GM12878 (cell line): Measurements from ENCODE around the gene COL11A2. TPM values are rescaled to one million over a fixed set of nuclear protein-coding genes. Genes with fewer than 3 reads are reported as not detected.
A peak's percentile ranks its signal among the peaks of the same experiment; 100 is the strongest.

ENCODE experiments used
- ATAC-seq: fragments of 200-7000 bp; cut with Tn5 transposase; 3 replicates; pipeline ENCODE4 v1.9.1; 2020; ENCODE audit warnings: mild to moderate bottlenecking, moderate library complexity
- BruUV-seq: library from RNA; stranded (reverse); fragments of 400-500 nt; replicated peaks from 2 replicates; lab custom pipeline; 2021; lab: Mats Ljungman, UMichigan
- CTCF ChIA-PET: fragments of 300-600 bp; sonication (Branson Sonifier 250); formaldehyde crosslinking; extraction: SDS; loops from one replicate; lab custom pipeline; 2021; ENCODE audit warnings: inconsistent platforms; lab: Yijun Ruan, JAX
- POLR2A ChIA-PET: fragments of 350-600 bp; formaldehyde crosslinking; extraction: SDS; loops from one replicate; lab custom pipeline; 2021; ENCODE audit warnings: inconsistent platforms; lab: Charles Lee
- RAD21 ChIA-PET: fragments of 300-600 bp; sonication (Branson Sonifier 250); formaldehyde crosslinking; loops from one replicate; lab custom pipeline; 2023; ENCODE audit warnings: antibody characterized with exemption; ENCODE audit not compliant: unreplicated experiment; lab: Charles Lee
- SMC1A ChIA-PET: fragments of 300-600 bp; sonication (Branson Sonifier 250); formaldehyde crosslinking; loops from one replicate; lab custom pipeline; 2023; ENCODE audit not compliant: unreplicated experiment, uncharacterized antibody; lab: Charles Lee
- DNase-seq: peaks from one replicate; pipeline ENCODE4 v3.0.0-alpha.2; 2011; ENCODE audit warnings: low read depth, low spot score
- FAIRE-seq: peaks from 3 replicates; lab custom pipeline; 2011; peaks lifted over from hg19 to GRCh38; lab: Jason Lieb, UNC
- H2AFZ ChIP-seq: 2 replicates; pipeline ENCODE4 v1.6.0; 2011; ENCODE audit warnings: low read depth, low read length, control low read depth; ENCODE audit not compliant: control insufficient read depth
- H3K27ac ChIP-seq: 2 replicates; pipeline ENCODE4 v1.5.1; 2011; ENCODE audit warnings: control low read depth; ENCODE audit not compliant: control insufficient read depth, insufficient read depth
- H3K27me3 ChIP-seq, 2 experiments: replicated peaks in 1 of 2; 2 replicates each; pipeline versions ENCODE4 v1.6.0 to v1.6.1; 2011; ENCODE audit warnings: low read length in 1 of 2; ENCODE audit not compliant: control insufficient read depth in 2 of 2, insufficient read depth in 2 of 2
- H3K36me3 ChIP-seq, 2 experiments: 2 replicates each; pipeline ENCODE4 v1.5.1; 2011; ENCODE audit warnings: low read length in 1 of 2; ENCODE audit not compliant: control insufficient read depth in 2 of 2, insufficient read depth in 2 of 2
- H3K4me1 ChIP-seq: 2 replicates; pipeline ENCODE4 v1.6.1; 2011; ENCODE audit warnings: mild to moderate bottlenecking, low read length, moderate library complexity, mixed read lengths; ENCODE audit not compliant: control insufficient read depth, insufficient read depth
- H3K4me2 ChIP-seq: 2 replicates; pipeline ENCODE4 v1.6.0; 2011; ENCODE audit warnings: control low read depth; ENCODE audit not compliant: control insufficient read depth, insufficient read depth
- H3K4me3 ChIP-seq: fragments of 200-600 bp; sonication (generic); 2 replicates; pipeline ENCODE4 v1.5.1; 2016
- H3K79me2 ChIP-seq: 2 replicates; pipeline ENCODE4 v1.6.0; 2011; ENCODE audit warnings: low read length; ENCODE audit not compliant: control insufficient read depth, insufficient read depth
- H3K9ac ChIP-seq: 2 replicates; pipeline ENCODE4 v1.8.0; 2011; ENCODE audit warnings: low read length, control low read depth, mixed read lengths; ENCODE audit not compliant: control insufficient read depth, insufficient read depth
- H3K9me3 ChIP-seq: replicated peaks from 3 replicates; pipeline ENCODE4 v1.5.1; 2011; ENCODE audit warnings: mild to moderate bottlenecking, low read length; ENCODE audit not compliant: control insufficient read depth, insufficient read depth
- H4K20me1 ChIP-seq: 2 replicates; pipeline ENCODE4 v1.6.0; 2011; ENCODE audit not compliant: control insufficient read depth, insufficient read depth
- BACH1 ChIP-seq: fragments of 450-650 bp; IDR thresholded peaks from 2 replicates; pipeline ENCODE4 v1.6.1; 2017; ENCODE audit warnings: mild to moderate bottlenecking, borderline replicate concordance
- BCLAF1 ChIP-seq: fragments of 450-650 bp; IDR thresholded peaks from 2 replicates; pipeline ENCODE4 v1.6.1; 2017; ENCODE audit warnings: antibody characterized with exemption, mild to moderate bottlenecking, moderate library complexity
- CREM ChIP-seq: IDR thresholded peaks from 2 replicates; pipeline ENCODE4 v1.6.1; 2014; ENCODE audit warnings: antibody characterized with exemption, low read depth
- EZH2 ChIP-seq: IDR thresholded peaks from 2 replicates; pipeline ENCODE4 v1.6.1; 2012; ENCODE audit warnings: low read depth, mild to moderate bottlenecking, control low read depth, inconsistent platforms, low read length, borderline replicate concordance; ENCODE audit not compliant: control insufficient read depth
- FOS ChIP-seq: IDR thresholded peaks from 3 replicates; pipeline ENCODE4 v1.6.1; 2011; ENCODE audit warnings: borderline replicate concordance; ENCODE audit not compliant: insufficient read length; ENCODE audit errors: extremely low read depth
- FOXK2 ChIP-seq: fragments of 450-650 bp; IDR thresholded peaks from 2 replicates; pipeline ENCODE4 v1.6.1; 2017; ENCODE audit warnings: mild to moderate bottlenecking, moderate library complexity
- GATAD2B ChIP-seq: fragments of 450-650 bp; conservative IDR thresholded peaks from 2 replicates; pipeline ENCODE4 v1.6.1; 2017; ENCODE audit warnings: low read depth, mild to moderate bottlenecking, moderate library complexity
- NR2C2 ChIP-seq: IDR thresholded peaks from 2 replicates; pipeline ENCODE4 v1.6.1; 2011; ENCODE audit warnings: borderline replicate concordance, low read depth; ENCODE audit not compliant: control insufficient read depth, insufficient read length
- PML ChIP-seq: IDR thresholded peaks from 2 replicates; pipeline ENCODE4 v1.6.1; 2012; ENCODE audit warnings: low read length, inconsistent platforms
- POLR2AphosphoS2 ChIP-seq: IDR thresholded peaks from 2 replicates; pipeline ENCODE4 v1.6.1; 2011; ENCODE audit warnings: low read depth, mild to moderate bottlenecking, low read length, improper control_type of control experiment, moderate library complexity
- POLR2AphosphoS5 ChIP-seq: IDR thresholded peaks from 2 replicates; pipeline ENCODE4 v1.6.1; 2011; ENCODE audit warnings: mild to moderate bottlenecking, low read length, inconsistent platforms
- RUNX3 ChIP-seq: IDR thresholded peaks from 2 replicates; pipeline ENCODE4 v1.6.1; 2012; ENCODE audit warnings: low read length, inconsistent platforms
- USF2 ChIP-seq: IDR thresholded peaks from 2 replicates; pipeline ENCODE4 v1.6.1; 2011; ENCODE audit warnings: low read depth, low read length, improper control_type of control experiment, borderline replicate concordance
- WRNIP1 ChIP-seq: IDR thresholded peaks from 2 replicates; pipeline ENCODE4 v1.6.1; 2011; ENCODE audit warnings: low read depth, low read length, improper control_type of control experiment, borderline replicate concordance
- YY1 ChIP-seq: IDR thresholded peaks from 2 replicates; pipeline ENCODE4 v1.6.1; 2011; ENCODE audit warnings: low read depth, mild to moderate bottlenecking, low read length
- WGBS: methylation state at CpG from one replicate; pipeline ENCODE4 v1.1.6; 2016; ENCODE audit warnings: low lambda C conversion rate; ENCODE audit not compliant: insufficient replicate concordance, insufficient coverage; ENCODE audit errors: missing lambda C conversion rate; 5-methylcytosine and 5-hydroxymethylcytosine counted together
- in situ Hi-C: fragments of 300-500 bp; cut with MboI; formaldehyde crosslinking; loops from 9 replicates; pipeline ENCODE4 v1.14.3; 2018; ENCODE audit warnings: mixed read lengths
- intact Hi-C: fragments of 100-400 bp; cut with micrococcal nuclease; formaldehyde crosslinking; loops from one replicate; pipeline ENCODE4 v1.14.2; 2022; ENCODE audit not compliant: unreplicated experiment
- polyA plus RNA-seq, 11 experiments: library from polyadenylated mRNA; depleted of rRNA in 4 of 11; unstranded in 6 of 11; stranded (reverse) in 5 of 11; fragments of >200 nt; fragmentation: Nextera tagmentation in 4 of 11; fragmentation: Illumina TruSeq in 1 of 11; extraction: Ambion mirVana in 4 of 11; extraction: Trizol in 1 of 11; gene quantifications; 1 replicate in 1 of 11; 2 replicates in 10 of 11; pipeline versions ENCODE4 v1.2.1 to v1.2.3, GENCODE V29; 2011 to 2016; ENCODE audit warnings: inconsistent platforms in 2 of 11, missing spikeins in 2 of 11, low read depth in 1 of 11
- total RNA-seq, 4 experiments: library from RNA; depleted of rRNA in 3 of 4; stranded (reverse); fragments of >200 nt in 3 of 4; fragmentation: Illumina TruSeq in 1 of 4; extraction: Trizol in 1 of 4; gene quantifications; 2 replicates each; pipeline versions ENCODE4 v1.2.1 to v1.2.3, GENCODE V29; 2013 to 2021

The COL11A2 gene
- total and polyA plus RNA-seq, 10 of the 15 experiments (the other 5 are each of a cell fraction or from before 2014, with no cell fraction given) = 0.03 to 0.83 (median 0.22) TPM; not detected in 1

GRCh38 chr6:33172688-33173534, 19.4 kb downstream of the COL11A2 start (continued):
- TF ChIP-seq WRNIP1 (no peak), POLR2AphosphoS5 (no peak), YY1 (0 out of 2 replicates have a peak, but pooled peaks have one; percentile 28)

GRCh38 chr6:33171880-33172687, 20.2 kb downstream of the COL11A2 start:
- ATAC-seq (no peak), DNase-seq (no peak), FAIRE-seq (no peak)
- TF ChIP-seq FOXK2 (no peak), PML (no peak), EZH2 (no peak), POLR2AphosphoS2 (no peak), USF2 (no peak), RUNX3 (no peak), GATAD2B (no peak), BCLAF1 (no peak), BACH1 (no peak), FOS (no peak), CREM (no peak), NR2C2 (no peak)
- Histone ChIP-seq H3K79me2 (no peaks in the 10 kb centered on the region), H3K27me3 (no peaks in the 10 kb centered on the region), H3K9me3 (no peaks in the 10 kb centered on the region), H3K36me3 (no peaks in the 10 kb centered on the region), H3K27ac (no peak overlapping the region), H3K4me3 (no peak overlapping the region), H3K4me1 (no peaks in the 10 kb centered on the region; the same call in 1 of the 2 replicates), H3K9ac (no peak overlapping the region), H4K20me1 (no peaks in the 10 kb centered on the region), H3K4me2 (no peak overlapping the region), H2AFZ (no peak overlapping the region)
- ChIA-PET SMC1A (interaction anchor here (0.7 to 4.3 kb wide), 14 partner anchors 11 to 183 kb away, joined by 3 to 27 read pairs (median 6); no protein-coding TSS in a partner anchor), POLR2A (interaction anchor here (0.6 to 1.3 kb wide), 2 partner anchors 18 to 158 kb away, joined by 3 to 5 read pairs; no protein-coding TSS in a partner anchor), RAD21 (interaction anchor here (0.6 to 3.9 kb wide), 16 partner anchors 8 to 224 kb away, joined by 3 to 27 read pairs (median 4); partner anchors contain the start of gene HLA-DPB1), CTCF (interaction anchor here (0.7 to 6.0 kb wide), 31 partner anchors 8 to 239 kb away, joined by 3 to 58 read pairs (median 4); partner anchors contain the start of genes HLA-DOA and HLA-DPB1)
- intact Hi-C loops (loop anchor here (2.0 kb wide), 2 partner anchors 49 to 77 kb away; no protein-coding TSS in a partner anchor), in situ Hi-C loops (no loop called here)
- 33% methylated on average over 5 of the region's 8 CpGs for WGBS
- BruUV-seq = no TSS peak
